Central memory CD8-positive, alpha-beta T cell (primary cell): ENCODE data around the gene HSPA1B.
A peak's percentile ranks its signal among the peaks of the same experiment; 100 is the strongest.
"Not testable (repeated sequence)": the region's sequence is repeated elsewhere in the genome, so short reads cannot be mapped to it uniquely, and the experiment has no call there.

Experiments
- ATAC-seq: fragments of 150-1000 bp; cut with Tn5 transposase; replicated peaks from 2 replicates; pipeline ENCODE4 v1.10.0; 2022; ENCODE audit warnings: mild to moderate bottlenecking, moderate FRiP score, moderate number of reproducible peaks; ENCODE audit not compliant: poor library complexity, severe bottlenecking; ENCODE audit errors: extremely low read depth
- DNase-seq, 2 donors: peaks; one replicate each; pipeline ENCODE4 v3.0.0; 2021; ENCODE audit warnings: low spot score in 2 of 2
- H3K27ac Mint-ChIP-seq: one replicate; pipeline ENCODE4 v1.8.0; 2022; ENCODE audit warnings: low read depth, mild to moderate bottlenecking, moderate library complexity, mixed read lengths
- H3K27me3 Mint-ChIP-seq: one replicate; pipeline ENCODE4 v1.8.0; 2022; ENCODE audit warnings: mixed read lengths
- H3K36me3 Mint-ChIP-seq: one replicate; pipeline ENCODE4 v1.8.0; 2022; ENCODE audit warnings: mild to moderate bottlenecking, moderate library complexity, mixed read lengths; ENCODE audit not compliant: insufficient read depth
- H3K4me1 Mint-ChIP-seq: one replicate; pipeline ENCODE4 v1.8.0; 2022; ENCODE audit warnings: mixed read lengths
- H3K4me3 Mint-ChIP-seq: one replicate; pipeline ENCODE4 v1.8.0; 2022; ENCODE audit warnings: mild to moderate bottlenecking, moderate library complexity, mixed read lengths
- H3K9me3 Mint-ChIP-seq: one replicate; pipeline ENCODE4 v1.8.0; 2022; ENCODE audit warnings: mixed read lengths

HSPA1B gene

GRCh38 chr6:31837369-31838113 is 10.0 kb downstream of the HSPA1B start:
- no peak for ATAC-seq
- no peaks in the 10 kb centered on the region for H3K9me3 Mint-ChIP-seq
- DNase-seq: no peak
- peaks cover 38% of the 10 kb centered on the region for H3K4me1 Mint-ChIP-seq
- peak overlapping the region; percentile 91 for H3K4me3 Mint-ChIP-seq
- H3K36me3 Mint-ChIP-seq: peaks cover 68% of the 10 kb centered on the region
- H3K27ac Mint-ChIP-seq: peak overlapping the region; percentile 99
- no peaks in the 10 kb centered on the region for H3K27me3 Mint-ChIP-seq

GRCh38 chr6:31838114-31838553 is 10.6 kb downstream of the HSPA1B start:
- H3K27me3 Mint-ChIP-seq, ATAC-seq, H3K9me3 Mint-ChIP-seq, DNase-seq: not testable (repeated sequence)
- peak overlapping the region; percentile 99 for H3K27ac Mint-ChIP-seq
- peaks cover 38% of the 10 kb centered on the region for H3K4me1 Mint-ChIP-seq
- H3K36me3 Mint-ChIP-seq: peaks cover 70% of the 10 kb centered on the region
- peak overlapping the region; percentile 91 for H3K4me3 Mint-ChIP-seq

GRCh38 chr6:31838968-31839367 is 11.4 kb downstream of the HSPA1B start:
- DNase-seq (no peak), ATAC-seq (no peak)
- Mint-ChIP-seq H3K36me3 (peaks cover 70% of the 10 kb centered on the region), H3K27ac (peak overlapping the region; percentile 99), H3K4me3 (peak overlapping the region; percentile 29), H3K9me3 (no peaks in the 10 kb centered on the region), H3K27me3 (no peaks in the 10 kb centered on the region), H3K4me1 (peaks cover 38% of the 10 kb centered on the region)

GRCh38 chr6:31839779-31840126 is 12.2 kb downstream of the HSPA1B start:
- not testable (repeated sequence) for DNase-seq, H3K27ac Mint-ChIP-seq, H3K27me3 Mint-ChIP-seq, H3K4me3 Mint-ChIP-seq, H3K9me3 Mint-ChIP-seq, ATAC-seq
- Mint-ChIP-seq H3K4me1 (peaks cover 35% of the 10 kb centered on the region), H3K36me3 (peaks cover 64% of the 10 kb centered on the region)

GRCh38 chr6:31842053-31842452 is 14.5 kb downstream of the HSPA1B start:
- no peak for ATAC-seq
- Mint-ChIP-seq H3K36me3 (peaks cover 51% of the 10 kb centered on the region), H3K9me3 (no peaks in the 10 kb centered on the region), H3K27ac (no peak overlapping the region), H3K4me3 (no peak overlapping the region), H3K27me3 (no peaks in the 10 kb centered on the region), H3K4me1 (peaks cover 14% of the 10 kb centered on the region)
- DNase-seq: no peak

- ATAC-seq (no peak), DNase-seq (no peak)
- H3K36me3 Mint-ChIP-seq: peaks cover 26% of the 10 kb centered on the region
- H3K4me1 Mint-ChIP-seq: no peaks in the 10 kb centered on the region
- H3K9me3 Mint-ChIP-seq: no peaks in the 10 kb centered on the region
- H3K27ac Mint-ChIP-seq: no peak overlapping the region
- H3K27me3 Mint-ChIP-seq: no peaks in the 10 kb centered on the region
- H3K4me3 Mint-ChIP-seq: no peak overlapping the region
Observed at GRCh38 chr6:31844507-31844906, 17.0 kb downstream of the HSPA1B start.

GRCh38 chr6:31847276-31847978 is 19.9 kb downstream of the HSPA1B start:
- Mint-ChIP-seq H3K4me3 (no peak overlapping the region), H3K27me3 (no peaks in the 10 kb centered on the region), H3K36me3 (peaks cover 10% of the 10 kb centered on the region), H3K9me3 (no peaks in the 10 kb centered on the region), H3K27ac (no peak overlapping the region), H3K4me1 (no peaks in the 10 kb centered on the region)
- DNase-seq: no peak
- no peak for ATAC-seq

GRCh38 chr6:31850765-31851484 is 23.4 kb downstream of the HSPA1B start:
- Mint-ChIP-seq H3K9me3 (no peaks in the 10 kb centered on the region), H3K27ac (peak overlapping the region; percentile 46), H3K4me3 (no peak overlapping the region), H3K27me3 (no peaks in the 10 kb centered on the region), H3K4me1 (no peaks in the 10 kb centered on the region), H3K36me3 (peaks cover 7% of the 10 kb centered on the region)
- ATAC-seq (no peak), DNase-seq (no peak)

GRCh38 chr6:31851485-31851832 is 23.9 kb downstream of the HSPA1B start:
- Mint-ChIP-seq H3K9me3 (no peaks in the 10 kb centered on the region), H3K4me1 (no peaks in the 10 kb centered on the region), H3K4me3 (no peak overlapping the region), H3K36me3 (peaks cover 7% of the 10 kb centered on the region), H3K27ac (peak overlapping the region; percentile 46), H3K27me3 (no peaks in the 10 kb centered on the region)
- ATAC-seq (no peak), DNase-seq (no peak)

GRCh38 chr6:31851980-31852718 is 24.6 kb downstream of the HSPA1B start:
- DNase-seq, ATAC-seq, H3K4me3 Mint-ChIP-seq: not testable (repeated sequence)

GRCh38 chr6:31857774-31858173 is 30.2 kb downstream of the HSPA1B start:
- Mint-ChIP-seq H3K27ac (peak overlapping the region; percentile 44), H3K36me3 (peaks cover 28% of the 10 kb centered on the region)
- not testable (repeated sequence) for ATAC-seq

More at GRCh38 chr6:31851980-31852718, 24.6 kb downstream of the HSPA1B start:
- H3K9me3 Mint-ChIP-seq, H3K4me1 Mint-ChIP-seq, H3K27me3 Mint-ChIP-seq: not testable (repeated sequence)
- H3K27ac Mint-ChIP-seq: peak overlapping the region; percentile 46
- peaks cover 10% of the 10 kb centered on the region for H3K36me3 Mint-ChIP-seq

GRCh38 chr6:31858707-31859106 is 31.2 kb downstream of the HSPA1B start:
- Mint-ChIP-seq H3K27ac (no peak overlapping the region), H3K4me1 (peaks cover 24% of the 10 kb centered on the region), H3K27me3 (no peaks in the 10 kb centered on the region), H3K36me3 (peaks cover 37% of the 10 kb centered on the region), H3K9me3 (no peaks in the 10 kb centered on the region), H3K4me3 (no peak overlapping the region)
- DNase-seq (no peak), ATAC-seq (no peak)

More at GRCh38 chr6:31857774-31858173, 30.2 kb downstream of the HSPA1B start:
- H3K4me3 Mint-ChIP-seq, DNase-seq, H3K9me3 Mint-ChIP-seq, H3K27me3 Mint-ChIP-seq: not testable (repeated sequence)
- peaks cover 17% of the 10 kb centered on the region for H3K4me1 Mint-ChIP-seq
